Esophagus (tissue), 2 donors: ENCODE data around the gene FAM81A. TPM values are rescaled to one million over a fixed set of nuclear protein-coding genes. Genes with fewer than 3 reads are reported as not detected.

Experiments
- H3K27ac ChIP-seq, 2 donors: one replicate each; pipeline ENCODE4 v1.5.1; 2013; ENCODE audit warnings: low read depth in 2 of 2, mild to moderate bottlenecking in 2 of 2, inconsistent platforms in 1 of 2, low read length in 1 of 2, moderate library complexity in 1 of 2
- H3K27me3 ChIP-seq, 2 donors: one replicate each; pipeline ENCODE4 v1.6.1; 2013; ENCODE audit warnings: low read length in 2 of 2, control low read depth in 1 of 2, mild to moderate bottlenecking in 1 of 2; ENCODE audit not compliant: insufficient read depth in 2 of 2, control insufficient read depth in 1 of 2
- H3K36me3 ChIP-seq, 2 donors: one replicate each; pipeline ENCODE4 v1.6.1; 2013; ENCODE audit warnings: low read length in 1 of 2; ENCODE audit not compliant: control insufficient read depth in 2 of 2, insufficient read depth in 2 of 2
- H3K4me1 ChIP-seq, 2 donors: one replicate each; pipeline ENCODE4 v1.6.1; 2013; ENCODE audit warnings: low read length in 1 of 2; ENCODE audit not compliant: control insufficient read depth in 2 of 2, insufficient read depth in 2 of 2
- H3K4me3 ChIP-seq, 2 donors: one replicate each; pipeline ENCODE4 v1.5.1; 2013; ENCODE audit warnings: low read length in 2 of 2, mild to moderate bottlenecking in 2 of 2, low read depth in 1 of 2, moderate library complexity in 1 of 2
- H3K9me3 ChIP-seq, 2 donors: one replicate each; pipeline ENCODE4 v1.6.1; 2013; ENCODE audit warnings: mild to moderate bottlenecking in 2 of 2, low read depth in 1 of 2, low read length in 1 of 2, moderate library complexity in 1 of 2; ENCODE audit not compliant: control insufficient read depth in 2 of 2, insufficient read depth in 1 of 2
- WGBS, 2 donors: extraction: QIAGEN DNeasy Blood & Tissue Kit; methylation state at CpG; one replicate each; pipeline ENCODE4 v1.1.7; 2013; 5-methylcytosine and 5-hydroxymethylcytosine counted together
- polyA plus RNA-seq, 2 donors: library from polyadenylated mRNA; stranded (reverse); fragments of 200-250 nt; gene quantifications; one replicate each; pipeline ENCODE4 v1.2.3, GENCODE V29; 2013
- donor health status: healthy with polysubstance abuse.
- donor health status: Bipolar disorder and iron deficiency.

Gene FAM81A
- polyA plus RNA-seq, 2 donors: 0.12 to 0.38 TPM

GRCh38 chr15:59561547-59561946 lies 123.6 kb downstream of the FAM81A start:
- no peak overlapping the region for H3K4me3 ChIP-seq
- H3K9me3 ChIP-seq: no peaks in the 10 kb centered on the region
- H3K4me1 ChIP-seq: no peaks in the 10 kb centered on the region
- H3K27ac ChIP-seq: no peak overlapping the region
- H3K27me3 ChIP-seq: no peaks in the 10 kb centered on the region
- WGBS, 2 donors: 94 to 96% methylated on average over 4 of the region's 4 CpGs
- H3K36me3 ChIP-seq: no peaks in the 10 kb centered on the region

DNA sequence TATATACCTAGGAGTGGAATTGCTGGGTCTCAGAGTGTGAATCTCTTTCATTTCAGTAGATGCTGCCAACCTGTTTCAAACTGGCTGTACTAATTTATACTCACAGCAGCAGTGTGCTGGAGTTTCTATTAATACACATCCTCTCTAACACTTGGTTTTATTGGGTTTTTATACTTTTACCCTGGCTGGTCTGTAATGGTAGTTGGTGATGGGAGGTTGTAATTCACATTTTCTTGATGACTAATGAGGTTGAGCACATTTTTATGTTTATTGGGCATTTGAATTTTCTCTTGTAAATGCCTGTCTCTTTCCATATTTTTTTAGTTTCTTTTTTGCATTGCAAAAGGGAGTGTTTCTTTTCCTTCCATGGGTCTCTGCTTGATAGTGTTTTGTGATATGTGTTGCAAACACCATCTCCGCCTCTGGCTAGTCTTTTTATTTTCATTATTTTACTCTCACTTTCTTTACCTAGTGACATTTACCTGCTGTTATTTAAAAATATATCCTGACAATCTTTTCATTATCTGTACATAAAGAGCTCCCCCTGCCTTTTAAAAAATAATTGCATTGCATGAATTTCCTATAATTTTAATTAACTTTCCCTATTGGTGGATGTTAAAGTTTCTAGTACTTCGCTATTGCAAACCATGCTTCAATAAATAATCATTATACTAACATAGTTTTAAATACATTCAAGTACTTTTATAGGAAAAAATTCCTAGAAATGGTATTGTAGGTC lies 124.6 kb downstream of the FAM81A start:
- H3K27me3 ChIP-seq: no peaks in the 10 kb centered on the region
- 93 to 98% methylated on average over 2 of the region's 2 CpGs for WGBS, 2 donors
- no peaks in the 10 kb centered on the region for H3K36me3 ChIP-seq
- H3K9me3 ChIP-seq: no peaks in the 10 kb centered on the region
- H3K27ac ChIP-seq: no peak overlapping the region
- no peak overlapping the region for H3K4me3 ChIP-seq
- H3K4me1 ChIP-seq: no peaks in the 10 kb centered on the region

DNA sequence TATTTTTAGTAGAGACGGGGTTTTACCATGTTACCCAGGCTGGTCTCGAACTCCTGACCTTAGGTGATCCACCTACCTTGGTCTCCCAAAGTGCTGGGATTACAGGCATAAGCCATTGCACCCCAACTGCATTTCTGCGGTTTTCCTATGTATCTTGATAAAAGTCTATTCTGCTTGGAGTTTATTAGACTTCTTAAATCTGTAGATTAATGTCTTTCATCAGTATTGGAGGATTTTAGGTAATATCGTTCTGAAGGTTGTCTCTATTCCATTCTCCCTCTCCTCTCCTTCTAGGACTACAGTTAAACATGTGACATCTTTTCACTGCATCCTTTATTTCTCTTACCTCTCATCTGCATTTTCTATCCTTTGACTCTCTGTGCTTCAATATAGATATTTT lies 127.3 kb downstream of the FAM81A start:
- no peak overlapping the region for H3K27ac ChIP-seq
- no peaks in the 10 kb centered on the region for H3K27me3 ChIP-seq
- no peaks in the 10 kb centered on the region for H3K9me3 ChIP-seq
- peaks cover 0 to 2% of the 10 kb centered on the region in 2 donors for H3K4me1 ChIP-seq
- 92 to 93% methylated on average over 4 of the region's 4 CpGs for WGBS, 2 donors
- no peaks in the 10 kb centered on the region for H3K36me3 ChIP-seq
- H3K4me3 ChIP-seq: no peak overlapping the region

- no peaks in the 10 kb centered on the region for H3K36me3 ChIP-seq
- no peak overlapping the region for H3K27ac ChIP-seq
- WGBS, 2 donors: 70 to 84% methylated on average over 1 of the region's 1 CpG
- no peaks in the 10 kb centered on the region for H3K9me3 ChIP-seq
- no peak overlapping the region for H3K4me3 ChIP-seq
- H3K4me1 ChIP-seq: peaks cover 0 to 2% of the 10 kb centered on the region in 2 donors
- H3K27me3 ChIP-seq: no peaks in the 10 kb centered on the region
These were observed 129.3 kb downstream of the FAM81A start for GRCh38 chr15:59567324-59567723.

GRCh38 chr15:59569477-59569876 lies 131.5 kb downstream of the FAM81A start:
- H3K27ac ChIP-seq: no peak overlapping the region
- H3K9me3 ChIP-seq: no peaks in the 10 kb centered on the region
- H3K27me3 ChIP-seq: no peaks in the 10 kb centered on the region
- H3K36me3 ChIP-seq: no peaks in the 10 kb centered on the region
- H3K4me3 ChIP-seq: no peak overlapping the region
- H3K4me1 ChIP-seq: peaks cover 0 to 2% of the 10 kb centered on the region in 2 donors
- 78 to 83% methylated on average over 8 of the region's 8 CpGs for WGBS, 2 donors

- Histone ChIP-seq H3K9me3 (no peaks in the 10 kb centered on the region), H3K36me3 (no peaks in the 10 kb centered on the region), H3K27ac (peak overlapping the region in 1 of 2 donors; percentile 27), H3K4me3 (no peak overlapping the region), H3K27me3 (no peaks in the 10 kb centered on the region), H3K4me1 (peaks cover 0 to 2% of the 10 kb centered on the region in 2 donors)
- WGBS, 2 donors: 43 to 48% methylated on average over 3 of the region's 3 CpGs
These were observed 132.3 kb downstream of the FAM81A start for GRCh38 chr15:59570315-59570714.

DNA sequence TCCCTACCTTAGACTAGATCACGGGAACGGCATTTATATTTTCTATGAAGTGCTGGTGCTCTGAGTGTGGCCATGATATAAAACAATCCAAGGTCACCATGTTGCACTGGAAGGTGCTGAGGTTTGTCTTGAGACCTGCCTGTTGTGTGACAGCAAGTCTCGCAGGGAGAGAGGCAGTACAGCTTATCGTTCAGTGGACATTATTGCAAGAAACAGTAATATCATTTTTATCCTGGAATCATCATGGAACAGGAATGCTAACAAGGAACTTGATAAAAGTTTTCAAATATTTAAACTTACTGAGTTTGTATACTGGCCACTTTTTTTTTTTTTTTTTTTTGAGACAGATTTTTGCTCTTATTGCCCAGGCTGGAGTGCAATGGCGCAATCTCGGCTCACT lies 133.6 kb downstream of the FAM81A start:
- Histone ChIP-seq H3K9me3 (no peaks in the 10 kb centered on the region), H3K4me1 (peaks cover 0 to 2% of the 10 kb centered on the region in 2 donors), H3K4me3 (no peak overlapping the region), H3K27ac (no peak overlapping the region), H3K36me3 (no peaks in the 10 kb centered on the region), H3K27me3 (no peaks in the 10 kb centered on the region)
- 91 to 95% methylated on average over 6 of the region's 6 CpGs for WGBS, 2 donors

Other genes with a start within 250 kb of the FAM81A start
- gene LDHAL6B, start 231.3 kb upstream of the FAM81A start, polyA plus RNA-seq: not detected
- 10 to 100 TPM; 39.6 to 43.3 TPM for gene MYO1E, start 65.3 kb upstream of the FAM81A start, polyA plus RNA-seq
- gene GCNT3, start 173.6 kb downstream of the FAM81A start, polyA plus RNA-seq: 10 to 100 TPM in 1 of 2 donors, 1 to 10 TPM in 1; 8.3 to 16.3 TPM
- gene GTF2A2, start 219.3 kb downstream of the FAM81A start, polyA plus RNA-seq: 10 to 100 TPM; 58.3 to 59.2 TPM